Occipital lobe (tissue), 2 donors: ENCODE results near the gene RAD51AP2. TPM values are rescaled to one million over a fixed set of nuclear protein-coding genes. Genes with fewer than 3 reads are reported as not detected.
"Not testable (repeated sequence)": the region's sequence is repeated elsewhere in the genome, so short reads cannot be mapped to it uniquely, and the experiment has no call there.

Source experiments
- DNase-seq: peaks from one replicate; lab custom pipeline; 2025; lab: John Stamatoyannopoulos, UW
- total RNA-seq: library from RNA; depleted of rRNA; stranded (reverse); fragments of >200 nt; gene quantifications from one replicate; pipeline ENCODE4 v1.2.3, GENCODE V29; 2014

The RAD51AP2 gene
- total RNA-seq, 1 donor from 2014 or later: 0.47 TPM

DNA sequence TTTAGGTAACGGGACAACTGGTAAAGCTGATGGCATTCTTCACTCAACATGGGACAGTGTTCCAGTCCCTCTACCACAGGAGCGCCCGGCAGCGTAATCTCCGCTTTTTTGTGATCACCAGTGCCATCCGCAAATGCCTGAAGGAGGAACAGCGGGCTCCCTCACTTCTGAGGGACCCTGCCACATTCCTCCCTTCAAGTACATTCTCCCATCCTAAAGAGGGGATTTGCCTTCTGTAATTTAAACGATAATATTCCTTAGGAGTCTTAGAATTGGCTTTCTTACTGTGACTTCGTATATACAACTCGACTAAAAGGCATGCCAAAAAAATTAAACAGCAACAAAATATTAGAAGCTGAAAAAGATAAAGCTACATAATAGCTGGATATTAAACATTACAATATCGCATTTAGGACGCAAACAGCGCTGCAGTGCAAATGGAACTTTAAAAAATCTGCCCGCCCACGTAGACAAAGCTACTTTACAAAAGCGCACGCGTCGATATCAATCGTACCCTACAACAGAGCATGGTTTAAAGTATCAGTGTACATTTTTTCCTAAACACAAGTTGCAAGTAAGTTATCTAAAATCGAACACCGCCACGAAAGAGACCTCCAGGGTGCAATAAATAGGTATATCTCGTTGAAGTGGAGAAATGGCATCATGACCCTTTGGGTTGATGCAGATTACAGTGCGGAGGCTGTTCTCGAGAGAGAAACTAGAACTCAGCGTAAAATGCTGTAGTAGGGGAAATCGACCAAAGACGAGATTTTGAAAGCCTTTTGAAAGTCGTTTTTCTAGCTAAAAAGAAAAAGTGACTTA, 20.0 kb upstream of the RAD51AP2 start:
- no peak for DNase-seq

DNA sequence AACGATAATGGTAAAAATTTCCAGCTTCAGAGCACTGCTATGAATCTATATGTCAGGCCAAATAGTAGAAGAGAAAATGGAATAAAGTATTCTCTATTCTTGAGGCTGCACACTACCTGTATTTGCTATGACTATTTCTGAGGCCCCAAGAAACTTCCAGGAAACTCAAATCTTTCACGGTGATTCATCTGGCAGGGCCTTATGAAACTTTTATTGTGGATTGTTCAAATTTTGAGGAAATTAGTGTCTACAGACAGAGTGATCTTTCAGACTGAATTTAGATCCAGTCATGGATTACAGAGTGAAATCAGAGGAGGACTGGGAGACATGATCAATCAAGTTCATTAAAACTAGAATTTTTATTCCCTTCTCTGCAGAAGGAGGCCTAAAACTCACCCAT, 18.2 kb upstream of the RAD51AP2 start:
- no peak for DNase-seq

DNA sequence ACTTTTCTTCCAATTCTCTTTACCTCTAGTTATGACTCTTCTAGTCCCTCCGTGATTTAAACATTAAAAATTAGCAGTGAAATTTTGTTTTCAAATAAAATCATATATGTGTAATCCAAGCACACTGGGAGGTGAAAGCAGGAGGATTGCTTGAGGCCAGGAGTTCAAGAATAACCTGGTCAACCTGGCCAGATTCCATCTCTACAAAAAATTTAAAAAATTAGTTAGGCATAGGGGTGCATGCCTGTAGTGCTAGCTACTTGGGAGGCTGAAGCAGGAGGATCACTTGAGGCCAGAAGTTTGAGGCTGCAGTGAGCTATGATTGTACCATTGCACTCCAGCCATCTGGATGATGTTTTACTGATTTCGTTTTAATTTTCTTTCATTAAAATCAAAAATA, 15.3 kb upstream of the RAD51AP2 start:
- DNase-seq: no peak

DNA sequence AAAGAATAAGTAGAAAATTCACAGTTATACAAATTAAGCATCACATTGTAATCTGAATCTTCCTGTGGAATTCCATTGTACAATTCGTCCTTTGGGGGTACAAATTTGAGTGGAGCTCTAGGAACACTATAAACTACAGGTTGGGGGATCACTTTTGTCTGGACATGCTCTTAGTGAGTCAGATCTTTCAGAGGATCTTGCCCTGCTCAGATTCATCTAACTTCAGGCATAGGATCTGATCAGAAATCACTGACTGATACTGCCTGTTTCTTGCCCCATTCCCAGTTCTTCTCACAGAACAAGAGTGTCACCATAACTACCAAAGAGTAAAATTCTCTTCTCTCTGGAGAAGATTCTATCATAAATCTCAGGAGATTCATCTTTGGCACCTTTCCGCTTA, 11.5 kb upstream of the RAD51AP2 start:
- no peak for DNase-seq

DNA sequence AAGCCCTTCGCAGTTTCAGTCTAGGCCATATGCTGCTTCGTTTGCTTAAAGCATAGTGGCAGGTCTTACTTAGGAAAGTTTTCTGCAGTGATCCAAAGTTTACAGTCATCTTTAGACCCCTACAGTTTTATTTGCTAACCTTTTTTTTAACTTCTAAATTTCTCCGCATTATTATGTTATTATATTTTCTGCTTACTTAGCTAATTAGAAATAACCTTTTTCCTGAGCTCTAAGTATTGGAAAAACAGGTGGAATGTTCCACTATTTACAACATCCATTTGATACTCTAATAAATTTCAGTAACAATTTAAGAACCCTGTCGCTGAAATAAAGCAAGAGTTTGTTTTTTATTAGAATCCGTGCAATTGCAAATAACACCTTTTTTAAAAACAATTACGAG, 4.1 kb upstream of the RAD51AP2 start:
- DNase-seq: no peak

DNA sequence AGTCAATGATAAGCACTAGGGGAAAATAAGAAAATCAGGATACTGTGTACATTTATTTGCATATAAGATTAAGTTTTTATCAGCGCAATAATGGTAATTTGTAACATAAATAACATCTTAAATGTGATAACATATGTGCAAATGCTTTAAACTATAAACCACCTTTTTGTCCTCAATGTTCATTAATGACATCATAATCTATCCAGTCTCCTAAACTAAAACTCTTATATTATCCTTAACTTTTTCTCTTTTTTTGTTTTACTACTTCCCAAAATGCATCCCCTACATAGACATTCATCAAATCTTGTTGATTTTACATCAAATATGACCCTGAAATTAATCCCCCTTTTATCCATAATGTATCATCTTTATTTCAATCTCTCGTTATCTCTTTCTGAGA, 3.4 kb upstream of the RAD51AP2 start:
- no peak for DNase-seq

DNA sequence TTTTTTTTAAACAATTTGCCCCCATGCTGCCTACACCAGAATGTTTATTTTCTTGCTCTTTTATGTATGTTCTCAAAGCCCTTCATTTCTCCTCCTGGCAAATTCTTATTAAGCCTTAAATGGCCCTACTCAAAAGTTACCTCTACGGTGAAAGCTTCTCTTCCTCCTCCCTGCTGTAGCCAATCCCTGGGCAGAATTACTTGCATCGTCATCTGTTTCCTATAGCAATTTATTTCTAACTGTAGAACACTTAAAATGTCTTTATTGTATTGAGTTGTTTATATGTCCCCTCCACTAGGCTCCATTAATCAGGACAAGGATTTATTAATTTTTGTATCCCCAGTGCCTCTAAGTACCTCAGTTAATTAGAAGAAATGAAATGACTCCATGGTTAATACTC, 2.5 kb upstream of the RAD51AP2 start:
- no peak for DNase-seq

DNA sequence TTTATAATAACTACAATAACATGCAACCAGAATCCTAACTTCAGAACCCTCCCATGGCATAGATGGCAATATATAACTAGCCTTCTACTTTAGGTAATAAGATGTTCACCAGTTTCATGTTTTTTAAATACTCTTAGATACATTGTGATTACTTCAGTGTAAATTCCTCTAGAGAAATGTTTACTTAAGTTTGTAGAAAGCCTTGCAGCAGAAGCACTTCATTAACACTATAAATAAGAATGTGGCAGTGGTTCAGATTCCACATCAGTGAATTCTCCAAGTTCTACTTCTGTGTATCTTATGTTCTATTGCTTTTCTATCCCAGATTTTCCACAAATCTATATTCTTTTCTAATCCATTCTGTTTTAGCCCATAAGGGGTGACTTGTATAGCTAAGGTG, 1.2 kb upstream of the RAD51AP2 start:
- DNase-seq: no peak

DNA sequence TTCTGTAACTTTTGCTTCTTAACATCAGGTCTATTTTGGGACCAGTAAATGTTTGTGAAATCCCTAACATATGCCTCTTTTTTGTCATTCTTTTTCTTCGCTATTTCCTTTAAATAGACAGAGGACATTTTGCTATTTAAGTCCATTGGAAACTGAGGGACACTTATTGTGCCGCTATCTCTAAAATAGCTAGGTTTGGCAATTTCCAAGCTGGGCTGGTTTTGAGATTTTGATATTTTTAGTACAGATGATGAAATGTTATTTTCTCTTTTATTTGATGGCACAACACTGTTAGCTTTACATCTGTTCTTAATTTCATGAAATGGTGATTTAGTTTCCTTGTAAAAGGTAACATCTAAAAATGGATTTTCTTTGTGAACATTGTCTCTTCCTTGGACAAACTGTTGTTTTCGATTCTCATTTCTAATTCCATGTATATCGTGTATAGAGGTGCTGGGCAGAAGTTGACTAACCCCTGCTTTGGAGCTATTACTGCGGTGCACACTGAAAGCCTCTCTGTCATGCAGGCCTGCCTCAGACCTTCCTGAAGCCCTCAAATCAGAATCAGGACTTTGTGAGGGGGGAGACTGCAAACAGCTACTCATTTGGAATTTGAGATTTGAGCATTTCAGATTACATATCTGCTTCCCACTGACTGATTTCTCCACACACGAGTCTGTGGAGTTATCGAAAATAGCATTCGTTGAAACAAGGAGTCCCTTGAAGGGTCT, 594 bp downstream of the RAD51AP2 start:
- DNase-seq: no peak

DNA sequence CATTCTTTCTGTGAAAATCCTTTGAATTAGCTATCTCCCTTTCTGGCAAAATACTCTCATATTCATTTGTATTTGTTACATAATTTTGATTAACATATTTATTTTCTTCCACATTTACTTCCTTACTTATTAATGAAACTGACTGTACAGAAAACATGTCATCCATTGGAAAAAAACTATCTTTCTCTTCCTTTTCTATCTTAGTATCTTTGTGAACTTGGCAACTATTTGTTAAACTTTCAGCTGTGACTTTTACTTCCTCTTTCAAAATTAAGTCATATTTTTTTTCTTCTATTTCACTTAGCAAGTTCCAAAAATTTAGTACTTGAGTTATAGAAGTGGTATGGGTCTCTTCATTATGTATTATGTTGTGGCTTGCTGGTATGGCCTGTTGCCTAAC, 2.6 kb downstream of the RAD51AP2 start:
- DNase-seq: no peak

DNA sequence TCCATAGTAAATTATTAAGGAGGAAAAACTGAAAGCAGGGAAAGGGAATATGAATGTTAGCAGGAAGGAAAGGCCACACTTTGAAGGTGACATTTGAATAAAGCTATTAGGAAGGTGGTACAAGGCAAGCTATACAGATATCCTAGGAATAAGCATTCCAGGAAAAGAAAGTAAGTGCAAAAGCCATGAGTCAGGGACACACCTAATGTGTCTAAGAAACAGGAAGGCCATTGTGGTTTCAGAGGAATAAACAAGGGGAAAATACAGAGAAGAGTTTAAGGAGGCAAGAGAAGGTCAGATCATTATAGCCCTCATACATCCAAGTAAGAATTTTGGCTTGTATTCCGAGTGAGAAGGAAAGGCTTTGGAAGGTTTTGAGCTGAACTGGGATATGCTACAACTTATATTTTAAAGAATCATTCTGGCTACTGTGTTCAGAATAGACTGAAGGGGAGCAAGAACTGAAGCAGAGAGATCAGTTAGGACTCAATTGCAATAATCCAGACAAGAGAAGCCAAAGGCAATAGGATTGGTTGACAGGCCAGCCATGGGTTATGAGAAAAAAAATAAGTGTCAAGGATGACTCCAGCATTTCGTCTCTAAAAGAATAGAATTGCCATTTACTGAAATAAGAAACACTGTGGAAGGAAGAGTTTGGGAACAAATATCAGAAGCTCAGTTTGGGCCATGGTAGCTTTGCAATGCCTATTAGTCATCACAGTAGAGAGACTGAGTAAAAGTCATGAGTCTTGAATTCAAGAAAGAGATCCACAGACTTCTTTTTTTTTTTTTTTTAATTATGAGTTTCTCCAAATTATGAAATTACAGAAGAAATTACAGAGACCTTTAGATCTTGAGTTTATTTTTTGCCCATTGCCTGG, 11.3 kb downstream of the RAD51AP2 start:
- no peak for DNase-seq

DNA sequence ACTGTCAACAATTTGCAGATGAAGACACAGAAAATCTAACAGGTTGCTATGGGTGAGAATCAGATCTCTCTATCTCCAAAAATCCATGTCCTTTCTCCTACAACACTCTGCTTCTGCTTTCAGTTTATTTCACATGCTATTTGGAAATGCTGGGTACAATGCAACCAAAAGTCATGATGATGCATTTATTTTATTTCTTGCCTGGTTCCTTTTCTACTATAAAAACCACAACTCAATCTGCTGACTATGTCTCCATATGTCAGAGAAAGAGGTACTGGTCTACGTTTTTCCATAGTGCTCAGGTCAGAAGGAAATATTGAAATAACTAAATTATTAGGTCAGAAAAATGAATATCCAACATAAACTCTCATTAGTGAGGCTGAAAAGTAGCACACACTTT, 20.5 kb downstream of the RAD51AP2 start:
- no peak for DNase-seq

DNA sequence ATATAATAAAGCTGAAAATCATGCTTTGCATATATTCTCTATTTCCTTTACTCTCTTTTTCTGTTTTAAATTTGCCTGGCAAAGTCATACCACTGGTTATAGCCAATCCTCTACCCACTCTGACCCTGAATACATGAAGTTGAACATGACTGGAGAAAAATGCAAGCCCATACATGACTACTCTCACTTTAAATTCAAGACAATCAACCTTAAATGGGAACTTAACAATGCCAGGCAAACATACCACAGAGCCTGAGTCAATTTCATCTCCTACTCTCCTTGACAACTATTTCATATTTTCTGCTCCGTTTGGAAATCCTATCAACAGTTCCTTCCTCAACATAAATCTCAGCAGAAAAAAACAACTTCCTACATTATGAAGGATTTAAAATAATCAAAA, 22.6 kb downstream of the RAD51AP2 start:
- DNase-seq: no peak

DNA sequence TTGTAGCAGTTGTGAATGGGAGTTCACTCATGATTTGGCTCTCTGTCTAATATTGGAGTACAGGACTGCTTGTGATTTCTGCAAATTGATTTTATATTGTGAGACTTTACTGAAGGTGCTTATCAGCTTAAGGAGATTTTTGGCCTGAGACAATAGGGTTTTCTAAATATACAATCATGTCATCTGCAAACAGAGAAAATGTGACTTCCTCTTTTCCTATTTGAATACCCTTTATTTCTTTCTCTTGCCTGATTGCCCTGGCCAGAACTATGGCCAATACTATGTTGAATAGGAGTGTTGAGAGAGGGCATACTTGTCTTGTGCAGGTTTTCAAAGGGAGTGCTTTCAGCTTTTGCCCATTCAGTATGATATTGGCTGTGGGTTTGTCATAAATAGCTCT, 28.1 kb downstream of the RAD51AP2 start:
- DNase-seq: not testable (repeated sequence)

DNA sequence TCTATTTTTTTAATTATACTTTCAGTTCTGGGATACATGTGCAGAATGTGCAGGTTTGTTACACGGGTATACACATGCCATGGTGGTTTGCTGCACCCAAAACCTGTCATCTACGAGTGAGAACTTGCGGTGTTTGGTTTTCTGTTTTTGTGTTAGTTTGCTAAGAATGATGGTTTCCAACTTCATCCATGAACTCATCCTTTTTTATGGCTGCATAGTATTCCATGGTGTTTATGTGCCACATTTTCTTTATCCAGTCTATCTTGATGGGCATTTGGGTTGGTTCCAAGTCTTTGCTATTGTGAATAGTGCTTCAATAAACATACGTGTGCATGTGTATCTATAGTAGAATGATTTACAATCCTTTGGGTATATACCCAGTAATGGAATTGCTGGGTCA, 29.6 kb downstream of the RAD51AP2 start:
- not testable (repeated sequence) for DNase-seq

DNA sequence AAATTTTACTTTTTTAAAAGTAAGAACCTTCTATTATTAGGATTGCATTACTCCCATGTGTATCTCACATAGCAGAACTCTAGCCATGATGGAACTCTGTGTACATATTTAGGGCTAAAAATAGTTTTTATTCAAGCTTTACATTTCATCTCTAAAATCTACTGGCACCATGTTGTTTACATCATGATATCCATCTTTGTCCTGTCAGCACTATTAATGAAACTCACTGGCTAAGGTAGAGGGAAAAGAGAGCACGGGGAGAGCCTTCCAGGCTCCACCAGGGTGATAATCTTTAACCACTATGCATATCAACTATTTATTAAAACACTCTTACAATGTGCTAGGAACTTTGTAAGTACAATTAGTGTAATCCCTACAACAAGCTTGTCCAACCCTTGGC, 34.7 kb downstream of the RAD51AP2 start:
- no peak for DNase-seq

DNA sequence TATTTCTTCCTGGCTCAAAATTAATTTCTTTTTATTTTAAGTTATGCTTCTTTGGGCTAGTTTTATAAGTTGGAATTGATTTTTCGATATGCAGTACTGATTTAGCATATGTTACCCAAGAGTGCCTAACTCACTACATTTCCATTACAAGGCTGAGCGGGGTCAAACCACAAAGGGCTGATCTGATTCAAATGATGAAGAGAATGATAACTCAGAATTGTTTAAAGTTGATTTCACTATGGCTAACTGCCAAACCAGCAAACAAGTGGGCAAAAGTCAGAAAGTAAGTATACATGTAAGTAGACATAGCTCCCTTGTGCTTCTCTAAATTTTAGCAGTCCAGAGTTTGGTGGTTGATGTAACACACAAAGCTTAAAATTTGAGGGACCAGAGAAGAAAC, 35.6 kb downstream of the RAD51AP2 start:
- no peak for DNase-seq

DNA sequence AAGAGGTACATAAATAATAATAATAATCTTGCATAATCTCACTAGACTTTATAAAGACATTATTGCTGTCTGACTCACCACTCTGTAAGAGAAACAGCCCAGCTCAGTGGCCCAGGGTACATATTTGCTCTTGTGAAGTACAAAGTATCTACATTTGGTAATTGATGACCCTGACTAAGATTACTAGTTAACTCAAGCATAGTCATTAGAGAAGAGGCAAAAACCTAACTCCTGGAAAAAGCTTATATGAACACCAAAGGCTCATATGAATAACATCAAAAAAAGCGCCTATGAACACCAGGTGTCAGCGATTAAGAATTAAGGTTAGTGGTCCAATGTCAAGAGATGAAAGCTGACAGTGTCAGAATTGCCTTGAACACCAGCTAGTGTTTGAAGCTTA, 38.4 kb downstream of the RAD51AP2 start:
- DNase-seq: no peak

DNA sequence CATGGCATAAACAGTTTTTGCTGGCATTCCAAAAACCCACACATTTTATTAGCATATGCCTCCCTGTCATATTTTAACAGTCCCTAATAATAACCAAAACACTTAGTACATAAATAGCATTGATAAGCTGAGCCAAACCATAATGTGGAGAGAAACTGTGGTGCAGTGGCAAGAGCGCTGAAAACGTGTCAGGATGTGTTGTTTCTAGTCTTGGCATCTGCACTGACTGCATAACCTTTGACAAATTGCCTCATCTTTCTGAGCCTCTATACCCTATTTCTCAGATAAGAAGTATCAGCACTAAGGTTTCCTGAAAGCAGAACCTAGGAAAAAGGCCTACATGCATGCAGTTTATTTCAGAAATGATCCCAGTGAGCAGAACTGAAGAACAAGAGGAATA, 41.4 kb downstream of the RAD51AP2 start:
- DNase-seq: no peak

DNA sequence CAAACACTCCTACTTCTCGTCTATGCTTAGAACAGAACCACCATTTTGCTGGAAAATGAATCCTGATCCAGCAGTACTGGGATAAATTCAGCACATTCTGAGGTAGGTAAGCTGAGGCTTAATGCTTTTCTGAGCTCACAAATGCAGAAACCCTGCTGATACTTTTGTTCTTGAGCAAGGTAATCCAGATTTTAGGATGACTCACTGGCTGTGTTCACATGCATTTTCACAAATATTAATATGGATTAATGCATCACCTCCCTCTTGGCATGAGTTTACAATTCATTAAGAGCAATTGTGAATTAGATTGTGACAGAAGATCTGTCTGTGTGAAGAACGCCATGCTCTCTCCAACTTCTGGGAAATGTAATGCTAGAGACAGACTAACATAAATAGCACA, 42.2 kb downstream of the RAD51AP2 start:
- DNase-seq: no peak

DNA sequence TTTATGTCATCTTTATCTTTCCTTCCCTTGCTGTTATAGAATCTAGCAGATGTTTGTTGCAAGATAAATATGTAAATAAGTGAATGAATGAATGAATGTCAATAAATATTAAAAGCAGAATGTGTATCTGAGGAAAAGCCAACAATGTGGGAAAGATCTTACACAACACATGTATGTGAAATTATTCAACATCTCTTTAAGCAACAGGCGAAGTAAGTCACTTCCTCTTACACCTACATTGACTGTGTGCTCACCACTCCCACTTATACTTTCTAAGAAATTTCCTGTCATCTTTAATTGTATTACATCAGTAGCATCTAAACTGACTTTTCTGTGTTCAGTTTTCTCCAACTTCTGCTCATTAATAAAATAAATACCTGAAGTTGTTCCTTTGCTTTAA, 43.0 kb downstream of the RAD51AP2 start:
- DNase-seq: no peak

DNA sequence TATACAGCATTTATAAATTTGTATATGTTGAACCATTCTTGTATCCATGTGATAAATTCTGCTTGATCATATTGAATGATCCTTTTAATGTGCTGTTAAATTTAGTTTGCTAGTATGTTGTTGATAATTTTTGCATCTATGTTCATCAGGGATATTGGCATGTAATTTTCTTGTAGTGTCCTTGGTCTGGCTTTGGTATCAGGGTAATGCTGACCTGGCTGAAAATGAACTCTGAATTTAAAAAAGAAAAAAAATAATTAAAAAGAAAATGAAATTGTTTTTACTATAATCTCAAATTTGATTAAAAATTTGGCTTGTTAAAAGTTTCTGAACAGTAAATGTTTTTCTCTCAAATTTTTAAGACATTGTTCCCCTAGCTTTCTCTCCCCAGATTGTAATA, 46.3 kb downstream of the RAD51AP2 start:
- DNase-seq: no peak
